WTC11 (cell line): Measurements from ENCODE around the gene ETV1. TPM values are rescaled to one million over a fixed set of nuclear protein-coding genes. Genes with fewer than 3 reads are reported as not detected.
A peak's percentile ranks its signal among the peaks of the same experiment; 100 is the strongest.

Source experiments
- ATAC-seq: fragments of 200-7000 bp; cut with Tn5 transposase; 2 replicates; pipeline ENCODE4 v1.10.0; 2021; ENCODE audit warnings: mild to moderate bottlenecking, moderate library complexity
- CTCF ChIA-PET: fragments of 300-600 bp; sonication (Branson Sonifier 250); formaldehyde crosslinking; loops from one replicate; lab custom pipeline; 2021; ENCODE audit warnings: antibody characterized with exemption; lab: Charles Lee
- POLR2A ChIA-PET: fragments of 350-600 bp; sonication (Branson Sonifier 250); formaldehyde crosslinking; loops from one replicate; lab custom pipeline; 2021; ENCODE audit warnings: antibody characterized with exemption; lab: Charles Lee
- DNase-seq: peaks from one replicate; pipeline ENCODE4 v3.0.0; 2021; ENCODE audit warnings: low spot score
- H3K27ac Mint-ChIP-seq: 2 replicates; pipeline ENCODE4 v1.8.0; 2021; ENCODE audit warnings: mixed read lengths
- H3K27me3 Mint-ChIP-seq: 2 replicates; pipeline ENCODE4 v1.8.0; 2021; ENCODE audit warnings: low read depth, mild to moderate bottlenecking, moderate library complexity, mixed read lengths
- H3K36me3 Mint-ChIP-seq: 2 replicates; pipeline ENCODE4 v1.8.0; 2021; ENCODE audit warnings: mixed read lengths
- H3K4me1 Mint-ChIP-seq: 2 replicates; pipeline ENCODE4 v1.8.0; 2022; ENCODE audit warnings: mixed read lengths
- H3K4me3 Mint-ChIP-seq: 2 replicates; pipeline ENCODE4 v1.8.0; 2021; ENCODE audit warnings: mild to moderate bottlenecking, moderate library complexity, mixed read lengths
- H3K9me3 Mint-ChIP-seq: 2 replicates; pipeline ENCODE4 v1.8.0; 2021; ENCODE audit warnings: mixed read lengths
- ATF1 ChIP-seq: sonication (generic); formaldehyde crosslinking; IDR thresholded peaks from 2 replicates; pipeline ENCODE4 v1.8.1; 2023; ENCODE audit warnings: mild to moderate bottlenecking, moderate library complexity, missing genetic modification reagents
- ATF3 ChIP-seq: sonication (generic); formaldehyde crosslinking; conservative IDR thresholded peaks from 2 replicates; pipeline ENCODE4 v1.8.1; 2022; ENCODE audit warnings: mild to moderate bottlenecking, missing genetic modification reagents
- CREB1 ChIP-seq: sonication (generic); formaldehyde crosslinking; IDR thresholded peaks from 2 replicates; pipeline ENCODE4 v1.8.0; 2023; ENCODE audit warnings: mild to moderate bottlenecking, missing genetic modification reagents
- ETV6 ChIP-seq: sonication (generic); formaldehyde crosslinking; IDR thresholded peaks from 2 replicates; pipeline ENCODE4 v1.8.1; 2022; ENCODE audit warnings: mild to moderate bottlenecking, missing genetic modification reagents
- FOXP1 ChIP-seq: sonication (generic); formaldehyde crosslinking; IDR thresholded peaks from 2 replicates; pipeline ENCODE4 v1.8.0; 2022; ENCODE audit warnings: missing genetic modification reagents, mild to moderate bottlenecking, moderate library complexity, borderline replicate concordance
- GABPB1 ChIP-seq: sonication (generic); formaldehyde crosslinking; IDR thresholded peaks from 2 replicates; pipeline ENCODE4 v1.8.1; 2023; ENCODE audit warnings: mild to moderate bottlenecking, missing genetic modification reagents
- GTF2I ChIP-seq: fragments of 250-450 bp; sonication (Bioruptor Pico); conservative IDR thresholded peaks from 2 replicates; pipeline ENCODE4 v1.4.0; 2021; ENCODE audit warnings: mild to moderate bottlenecking
- HMGXB4 ChIP-seq: sonication (generic); formaldehyde crosslinking; IDR thresholded peaks from 2 replicates; pipeline ENCODE4 v1.8.1; 2023; ENCODE audit warnings: mild to moderate bottlenecking, moderate library complexity, missing genetic modification reagents
- JUN ChIP-seq: sonication (generic); formaldehyde crosslinking; IDR thresholded peaks from 2 replicates; pipeline ENCODE4 v1.8.0; 2023; ENCODE audit warnings: mild to moderate bottlenecking, missing genetic modification reagents
- MXD4 ChIP-seq: fragments of 250-450 bp; sonication (Bioruptor Pico); IDR thresholded peaks from 2 replicates; pipeline ENCODE4 v1.8.0; 2021; ENCODE audit warnings: mild to moderate bottlenecking, moderate library complexity, borderline replicate concordance
- MYBL2 ChIP-seq: sonication (generic); formaldehyde crosslinking; IDR thresholded peaks from 2 replicates; pipeline ENCODE4 v1.8.1; 2023; ENCODE audit warnings: mild to moderate bottlenecking, moderate library complexity, missing genetic modification reagents
- PRDM15 ChIP-seq: sonication (generic); formaldehyde crosslinking; IDR thresholded peaks from 2 replicates; pipeline ENCODE4 v1.8.0; 2022; ENCODE audit warnings: missing genetic modification reagents
- SMAD3 ChIP-seq: sonication (generic); formaldehyde crosslinking; IDR thresholded peaks from 2 replicates; pipeline ENCODE4 v1.8.0; 2022; ENCODE audit warnings: missing genetic modification reagents, mild to moderate bottlenecking, borderline replicate concordance
- SMAD4 ChIP-seq: sonication (generic); formaldehyde crosslinking; IDR thresholded peaks from 2 replicates; pipeline ENCODE4 v1.8.0; 2022; ENCODE audit warnings: mild to moderate bottlenecking, missing genetic modification reagents
- SP1 ChIP-seq: sonication (generic); formaldehyde crosslinking; conservative IDR thresholded peaks from 2 replicates; pipeline ENCODE4 v1.8.1; 2022; ENCODE audit warnings: missing genetic modification reagents
- TEAD1 ChIP-seq: sonication (generic); formaldehyde crosslinking; IDR thresholded peaks from 2 replicates; pipeline ENCODE4 v1.8.0; 2022; ENCODE audit warnings: mild to moderate bottlenecking, missing genetic modification reagents
- ZBTB21 ChIP-seq: sonication (generic); formaldehyde crosslinking; IDR thresholded peaks from 2 replicates; pipeline ENCODE4 v1.8.1; 2023; ENCODE audit warnings: mild to moderate bottlenecking, missing genetic modification reagents, borderline replicate concordance
- ZNF671 ChIP-seq: fragments of 250-450 bp; sonication (Bioruptor Pico); IDR thresholded peaks from 2 replicates; pipeline ENCODE4 v1.8.0; 2021; ENCODE audit warnings: mild to moderate bottlenecking
- ZSCAN18 ChIP-seq: fragments of 250-450 bp; sonication (Bioruptor Pico); IDR thresholded peaks from 2 replicates; pipeline ENCODE4 v2.1.2; 2022; ENCODE audit warnings: mild to moderate bottlenecking, moderate library complexity
- total RNA-seq: library from RNA; stranded (reverse); gene quantifications from 3 replicates; pipeline ENCODE4 v1.2.3, GENCODE V29; 2021
- TF ChIP-seq, protein P1 (sequence below): fragments of 250-450 bp; sonication (Bioruptor Pico); IDR thresholded peaks from 2 replicates; pipeline ENCODE4 v1.9.0; 2021; ENCODE audit warnings: moderate library complexity, mild to moderate bottlenecking, inconsistent platforms, borderline replicate concordance
- TF ChIP-seq, protein P2 (sequence below): sonication (generic); formaldehyde crosslinking; IDR thresholded peaks from 2 replicates; pipeline ENCODE4 v1.8.0; 2022; ENCODE audit warnings: mild to moderate bottlenecking, missing genetic modification reagents
- TF ChIP-seq, protein P3 (sequence below): fragments of 250-450 bp; sonication (Bioruptor Pico); IDR thresholded peaks from 2 replicates; pipeline ENCODE4 v1.9.0; 2021; ENCODE audit warnings: mild to moderate bottlenecking, borderline replicate concordance

Gene ETV1
- total RNA-seq, 1 experiment from 2014 or later = 76.6 TPM

DNA sequence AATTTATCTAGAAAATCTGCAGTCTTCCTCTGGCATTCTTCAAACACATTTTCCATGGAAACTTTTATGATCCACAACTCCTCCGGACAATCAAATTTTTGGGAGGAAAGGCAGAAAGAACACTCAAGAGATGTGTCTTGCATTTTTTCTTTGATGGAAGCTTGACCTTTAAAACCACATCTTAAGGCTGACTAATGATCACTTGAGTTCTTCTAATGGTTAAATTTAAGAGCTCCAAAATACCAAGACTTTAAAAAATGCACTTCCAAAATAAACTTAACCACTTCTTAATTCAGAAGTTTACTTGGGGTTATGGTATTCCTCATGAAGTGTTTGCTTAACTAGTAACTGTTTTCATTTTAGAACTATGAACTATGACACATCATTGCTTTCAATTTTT is 43.3 kb downstream of the ETV1 start:
- TF ChIP-seq GTF2I (CRISPR knock-in tag) = no peak
- no peak for TF ChIP-seq PRDM15
- no peak for TF ChIP-seq ZNF671 (CRISPR knock-in tag)
- TF ChIP-seq, protein P1, sequence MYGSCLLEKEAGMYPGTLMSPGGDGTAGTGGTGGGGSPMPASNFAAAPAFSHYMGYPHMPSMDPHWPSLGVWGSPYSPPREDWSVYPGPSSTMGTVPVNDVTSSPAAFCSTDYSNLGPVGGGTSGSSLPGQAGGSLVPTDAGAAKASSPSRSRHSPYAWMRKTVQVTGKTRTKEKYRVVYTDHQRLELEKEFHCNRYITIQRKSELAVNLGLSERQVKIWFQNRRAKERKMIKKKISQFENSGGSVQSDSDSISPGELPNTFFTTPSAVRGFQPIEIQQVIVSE = no peak
- TF ChIP-seq TEAD1 = no peak
- no peak for TF ChIP-seq SMAD3
- no peak for TF ChIP-seq ETV6 (CRISPR knock-in tag)
- TF ChIP-seq, protein P2, sequence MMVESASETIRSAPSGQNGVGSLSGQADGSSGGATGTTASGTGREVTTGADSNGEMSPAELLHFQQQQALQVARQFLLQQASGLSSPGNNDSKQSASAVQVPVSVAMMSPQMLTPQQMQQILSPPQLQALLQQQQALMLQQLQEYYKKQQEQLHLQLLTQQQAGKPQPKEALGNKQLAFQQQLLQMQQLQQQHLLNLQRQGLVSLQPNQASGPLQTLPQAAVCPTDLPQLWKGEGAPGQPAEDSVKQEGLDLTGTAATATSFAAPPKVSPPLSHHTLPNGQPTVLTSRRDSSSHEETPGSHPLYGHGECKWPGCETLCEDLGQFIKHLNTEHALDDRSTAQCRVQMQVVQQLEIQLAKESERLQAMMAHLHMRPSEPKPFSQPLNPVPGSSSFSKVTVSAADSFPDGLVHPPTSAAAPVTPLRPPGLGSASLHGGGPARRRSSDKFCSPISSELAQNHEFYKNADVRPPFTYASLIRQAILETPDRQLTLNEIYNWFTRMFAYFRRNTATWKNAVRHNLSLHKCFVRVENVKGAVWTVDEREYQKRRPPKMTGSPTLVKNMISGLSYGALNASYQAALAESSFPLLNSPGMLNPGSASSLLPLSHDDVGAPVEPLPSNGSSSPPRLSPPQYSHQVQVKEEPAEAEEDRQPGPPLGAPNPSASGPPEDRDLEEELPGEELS (CRISPR knock-in tag) = no peak
- no peak for TF ChIP-seq ATF3 (CRISPR knock-in tag)
- no peak for TF ChIP-seq ZBTB21 (CRISPR knock-in tag)
- Mint-ChIP-seq H3K27me3 (no peaks in the 10 kb centered on the region), H3K4me1 (peaks cover 49% of the 10 kb centered on the region), H3K27ac (no peak overlapping the region; the same call in 1 of the 2 replicates), H3K9me3 (peaks cover 15% of the 10 kb centered on the region), H3K4me3 (no peak overlapping the region), H3K36me3 (peaks cover 38% of the 10 kb centered on the region)
- DNase-seq (no peak), ATAC-seq (no peak)
- CTCF ChIA-PET = no interaction called here
- POLR2A ChIA-PET = no interaction called here

- peaks cover 15% of the 10 kb centered on the region for H3K9me3 Mint-ChIP-seq
- ATAC-seq = no peak
- no peak for DNase-seq
- H3K4me1 Mint-ChIP-seq = peaks cover 44% of the 10 kb centered on the region
- H3K27ac Mint-ChIP-seq = peak overlapping the region; percentile 12; the same call in 1 of the 2 replicates
- ChIA-PET CTCF (no interaction called here), POLR2A (no interaction called here)
- H3K4me3 Mint-ChIP-seq = no peak overlapping the region
- H3K36me3 Mint-ChIP-seq = peaks cover 38% of the 10 kb centered on the region
- H3K27me3 Mint-ChIP-seq = no peaks in the 10 kb centered on the region
- TF ChIP-seq ATF1 (CRISPR knock-in tag) = no peak
- TF ChIP-seq, protein P3, sequence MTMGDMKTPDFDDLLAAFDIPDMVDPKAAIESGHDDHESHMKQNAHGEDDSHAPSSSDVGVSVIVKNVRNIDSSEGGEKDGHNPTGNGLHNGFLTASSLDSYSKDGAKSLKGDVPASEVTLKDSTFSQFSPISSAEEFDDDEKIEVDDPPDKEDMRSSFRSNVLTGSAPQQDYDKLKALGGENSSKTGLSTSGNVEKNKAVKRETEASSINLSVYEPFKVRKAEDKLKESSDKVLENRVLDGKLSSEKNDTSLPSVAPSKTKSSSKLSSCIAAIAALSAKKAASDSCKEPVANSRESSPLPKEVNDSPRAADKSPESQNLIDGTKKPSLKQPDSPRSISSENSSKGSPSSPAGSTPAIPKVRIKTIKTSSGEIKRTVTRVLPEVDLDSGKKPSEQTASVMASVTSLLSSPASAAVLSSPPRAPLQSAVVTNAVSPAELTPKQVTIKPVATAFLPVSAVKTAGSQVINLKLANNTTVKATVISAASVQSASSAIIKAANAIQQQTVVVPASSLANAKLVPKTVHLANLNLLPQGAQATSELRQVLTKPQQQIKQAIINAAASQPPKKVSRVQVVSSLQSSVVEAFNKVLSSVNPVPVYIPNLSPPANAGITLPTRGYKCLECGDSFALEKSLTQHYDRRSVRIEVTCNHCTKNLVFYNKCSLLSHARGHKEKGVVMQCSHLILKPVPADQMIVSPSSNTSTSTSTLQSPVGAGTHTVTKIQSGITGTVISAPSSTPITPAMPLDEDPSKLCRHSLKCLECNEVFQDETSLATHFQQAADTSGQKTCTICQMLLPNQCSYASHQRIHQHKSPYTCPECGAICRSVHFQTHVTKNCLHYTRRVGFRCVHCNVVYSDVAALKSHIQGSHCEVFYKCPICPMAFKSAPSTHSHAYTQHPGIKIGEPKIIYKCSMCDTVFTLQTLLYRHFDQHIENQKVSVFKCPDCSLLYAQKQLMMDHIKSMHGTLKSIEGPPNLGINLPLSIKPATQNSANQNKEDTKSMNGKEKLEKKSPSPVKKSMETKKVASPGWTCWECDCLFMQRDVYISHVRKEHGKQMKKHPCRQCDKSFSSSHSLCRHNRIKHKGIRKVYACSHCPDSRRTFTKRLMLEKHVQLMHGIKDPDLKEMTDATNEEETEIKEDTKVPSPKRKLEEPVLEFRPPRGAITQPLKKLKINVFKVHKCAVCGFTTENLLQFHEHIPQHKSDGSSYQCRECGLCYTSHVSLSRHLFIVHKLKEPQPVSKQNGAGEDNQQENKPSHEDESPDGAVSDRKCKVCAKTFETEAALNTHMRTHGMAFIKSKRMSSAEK (CRISPR knock-in tag) = no peak
- no peak for TF ChIP-seq SP1 (CRISPR knock-in tag)
- TF ChIP-seq HMGXB4 = no peak
- TF ChIP-seq, protein P1 = no peak
- TF ChIP-seq FOXP1 = no peak
- no peak for TF ChIP-seq MXD4
- no peak for TF ChIP-seq SMAD4 (CRISPR knock-in tag)
- no peak for TF ChIP-seq MYBL2 (CRISPR knock-in tag)
- no peak for TF ChIP-seq JUN (CRISPR knock-in tag)
- TF ChIP-seq ZSCAN18 = no peak
- no peak for TF ChIP-seq GABPB1
- no peak for TF ChIP-seq CREB1 (CRISPR knock-in tag)
Observed at GRCh38 chr7:13945670-13946069, 43.8 kb downstream of the ETV1 start.
